TTC549 (cell line): ENCODE results near the gene PTPRM.

Experiments used
- FAIRE-seq: peaks from 2 replicates; lab custom pipeline; 2012; peaks lifted over from hg19 to GRCh38; lab: Jason Lieb, UNC

PTPRM gene

DNA sequence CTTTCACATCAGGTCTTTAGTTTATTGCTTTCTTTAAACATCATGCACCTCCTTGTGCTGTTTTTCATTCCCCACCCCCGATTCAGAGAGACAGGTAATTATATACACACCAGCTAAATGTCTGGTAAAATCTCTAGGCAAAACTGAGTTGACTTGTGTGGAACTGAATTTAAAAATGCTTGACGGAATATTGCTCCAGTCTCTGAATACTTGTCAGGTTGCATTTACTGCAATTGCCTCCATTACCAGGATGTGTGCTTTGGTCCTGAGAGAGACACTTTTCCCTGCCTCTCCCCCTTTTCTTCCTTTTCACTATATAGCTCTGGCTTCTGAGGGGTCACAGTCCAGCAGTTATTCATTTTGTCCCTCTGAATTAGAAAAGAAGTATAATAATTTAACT is 104.0 kb downstream of the PTPRM start:
- FAIRE-seq: no peak

DNA sequence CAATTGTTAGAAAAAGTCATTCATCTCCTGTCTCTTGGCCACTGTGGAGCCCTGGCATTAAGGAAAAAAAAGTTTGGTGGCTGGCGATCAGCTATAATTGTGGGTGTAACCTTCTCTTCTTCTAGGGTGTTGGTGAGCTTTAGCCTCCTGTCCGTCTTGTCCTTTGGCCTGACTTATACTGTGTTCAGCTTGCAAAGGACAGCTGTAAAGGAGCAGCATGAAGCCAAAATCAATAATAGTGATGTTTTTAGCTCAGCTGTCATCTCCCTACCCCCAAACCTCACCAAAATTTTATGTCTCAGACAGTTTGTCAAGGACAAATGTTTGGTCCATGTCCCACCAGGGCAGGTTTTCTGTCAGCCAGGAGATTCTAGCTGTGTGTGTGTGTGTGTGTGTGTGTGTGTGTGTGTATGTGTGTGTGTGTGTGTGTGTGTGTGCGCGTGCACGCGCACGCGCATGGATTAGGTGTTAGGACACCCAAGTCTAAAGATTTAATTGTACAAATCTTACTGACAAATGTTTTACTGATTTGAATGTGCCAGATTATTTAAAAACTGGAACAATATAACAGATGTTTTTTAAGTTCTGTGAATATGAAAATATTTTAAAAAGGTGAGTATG is 109.2 kb downstream of the PTPRM start:
- no peak for FAIRE-seq

- FAIRE-seq: no peak
Observed at GRCh38 chr18:7677001-7677400, 109.9 kb downstream of the PTPRM start.

DNA sequence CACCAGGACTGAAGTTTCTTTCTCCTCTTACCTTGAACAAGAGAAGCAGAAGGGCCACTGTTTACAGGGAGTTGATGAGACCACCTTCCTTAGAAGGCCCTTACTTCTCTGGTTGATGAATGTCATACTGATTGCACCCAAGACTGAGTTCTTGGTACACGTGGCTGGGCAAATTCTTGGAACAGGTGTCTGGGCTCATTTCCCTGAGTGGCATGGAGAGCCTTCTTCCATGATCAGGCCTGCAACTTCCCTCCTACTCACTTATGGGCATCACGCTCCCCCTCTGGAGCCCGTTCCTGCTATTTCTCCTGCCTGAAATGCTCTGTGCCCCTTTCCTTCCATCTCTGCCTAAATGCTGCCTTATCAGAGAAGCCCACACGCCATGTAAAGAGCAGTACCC is 110.3 kb downstream of the PTPRM start:
- no peak for FAIRE-seq

- no peak for FAIRE-seq
Observed at GRCh38 chr18:7678389-7678788, 111.3 kb downstream of the PTPRM start.

DNA sequence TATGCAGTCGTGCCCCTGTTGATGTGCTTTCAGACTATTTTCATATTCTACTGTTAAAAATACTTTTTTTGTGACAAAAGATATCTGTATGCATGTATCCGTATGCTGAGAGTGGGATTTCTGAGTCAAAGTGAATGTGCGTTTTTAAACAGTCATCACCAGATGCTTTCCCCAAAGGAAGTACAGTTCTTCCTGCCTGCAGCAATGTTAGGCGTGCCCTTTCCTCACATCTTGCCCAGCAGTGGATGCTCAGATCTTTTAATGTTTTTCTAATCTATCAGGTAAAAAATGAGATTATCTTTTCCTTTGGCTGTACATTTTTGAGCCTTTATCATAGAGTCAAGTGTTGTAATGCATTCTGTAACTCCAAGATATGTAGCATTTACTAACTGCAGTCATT is 111.7 kb downstream of the PTPRM start:
- no peak for FAIRE-seq

- no peak for FAIRE-seq
Observed at GRCh38 chr18:7681298-7681697, 114.2 kb downstream of the PTPRM start.

DNA sequence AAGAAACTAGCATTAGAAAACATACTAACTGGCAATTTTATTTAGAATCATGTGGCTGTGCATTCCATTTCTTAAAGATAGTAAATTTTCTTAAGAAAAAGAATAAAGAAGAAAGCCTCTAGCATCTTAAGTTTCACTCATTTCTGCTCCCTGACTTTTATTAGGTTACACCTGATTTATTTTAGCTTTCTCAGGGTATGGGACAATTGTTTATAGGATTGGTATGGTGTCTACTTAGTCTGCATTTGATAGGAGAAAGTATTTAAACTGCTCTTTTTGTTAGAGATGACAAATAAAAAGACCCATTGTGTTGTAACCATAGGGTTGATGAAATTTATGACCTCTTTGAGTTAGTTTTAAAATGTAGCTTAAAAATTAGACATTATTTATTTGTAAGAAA is 115.2 kb downstream of the PTPRM start:
- FAIRE-seq: no peak

DNA sequence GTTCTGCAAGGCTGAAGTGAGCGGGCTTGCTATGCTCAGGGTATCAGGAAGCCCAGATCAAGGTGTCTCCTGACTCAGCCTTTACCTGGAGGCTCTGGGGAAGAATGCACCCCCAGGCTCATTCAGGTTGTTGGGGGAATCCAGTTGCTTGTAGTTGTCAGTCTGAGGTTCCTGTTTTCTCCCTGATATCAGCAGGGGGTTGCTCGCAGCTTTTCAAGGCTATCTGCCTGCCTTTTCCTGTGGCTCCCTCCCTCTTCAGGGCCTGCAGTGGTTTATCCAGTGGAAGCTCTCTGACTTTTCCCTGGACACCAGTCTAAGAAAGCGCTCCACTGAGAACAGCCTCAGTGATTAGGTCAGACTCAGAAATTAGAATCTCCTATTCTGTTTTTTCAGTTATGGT is 116.6 kb downstream of the PTPRM start:
- no peak for FAIRE-seq

DNA sequence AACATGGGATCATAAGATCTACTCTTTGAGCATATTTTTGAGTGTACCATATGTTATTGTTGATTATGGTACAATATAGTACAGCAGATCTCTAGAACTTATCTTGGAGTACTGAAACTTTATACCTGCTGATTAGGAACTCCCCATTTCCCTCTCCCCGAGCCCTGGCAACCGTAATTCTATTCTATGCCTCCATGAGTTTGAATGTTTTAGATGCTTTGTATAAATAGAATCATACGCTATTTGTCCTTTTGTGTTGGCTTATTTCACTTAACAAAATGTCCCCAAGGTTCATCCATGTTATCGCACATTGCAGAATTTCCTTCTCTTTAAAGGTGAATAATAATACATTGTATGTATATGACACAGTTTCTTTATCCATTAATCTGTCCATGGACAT is 117.2 kb downstream of the PTPRM start:
- FAIRE-seq: no peak

GRCh38 chr18:7684966-7685365 is 117.8 kb downstream of the PTPRM start:
- no peak for FAIRE-seq

DNA sequence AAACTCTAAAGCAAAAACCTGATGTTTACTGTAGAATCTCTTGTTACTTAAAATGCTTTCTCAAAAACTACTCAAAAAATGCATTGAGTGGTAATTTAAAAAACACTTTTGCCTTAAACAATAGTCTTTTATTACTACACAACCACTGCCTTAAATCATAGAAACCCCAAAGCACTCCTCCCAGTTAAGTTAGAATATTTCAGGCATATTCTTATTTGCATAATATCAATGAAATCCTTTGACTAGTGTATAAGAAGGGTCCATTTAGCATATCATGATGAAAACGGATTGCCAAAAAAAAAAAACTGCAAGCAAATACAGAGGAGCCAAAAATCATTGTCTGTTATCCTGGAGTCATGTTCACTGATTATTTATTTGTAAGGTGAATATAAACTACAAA is 119.2 kb downstream of the PTPRM start:
- FAIRE-seq: no peak

- FAIRE-seq: no peak
Observed at GRCh38 chr18:7688580-7688979, 121.5 kb downstream of the PTPRM start.

GRCh38 chr18:7691206-7691605 is 124.1 kb downstream of the PTPRM start:
- FAIRE-seq: no peak

DNA sequence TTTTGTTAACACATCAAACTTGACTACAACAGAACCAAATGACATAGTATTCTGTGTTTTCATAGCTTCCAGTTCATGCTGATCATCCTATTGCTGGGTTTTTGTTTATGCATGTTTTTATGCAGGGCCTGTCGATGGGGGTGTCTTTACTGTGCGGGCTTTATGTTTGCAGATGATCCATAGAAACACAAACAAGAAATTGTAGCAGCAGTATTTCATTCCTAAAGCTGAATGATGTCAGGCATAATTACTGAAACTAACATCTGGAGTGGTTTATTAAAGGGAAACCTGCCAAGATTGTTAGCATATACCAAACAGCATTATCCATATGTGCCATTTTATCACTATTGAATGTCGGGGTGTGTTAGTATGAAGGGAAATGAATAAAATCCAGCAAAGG is 129.7 kb downstream of the PTPRM start:
- FAIRE-seq: no peak

- no peak for FAIRE-seq
Observed at GRCh38 chr18:7697306-7697705, 130.2 kb downstream of the PTPRM start.

GRCh38 chr18:7711495-7711894 is 144.4 kb downstream of the PTPRM start:
- no peak for FAIRE-seq

GRCh38 chr18:7720395-7720794 is 153.3 kb downstream of the PTPRM start:
- FAIRE-seq: no peak

- FAIRE-seq: no peak
Observed at GRCh38 chr18:7721532-7721931, 154.4 kb downstream of the PTPRM start.

- FAIRE-seq: no peak
Observed at GRCh38 chr18:7722955-7723354, 155.8 kb downstream of the PTPRM start.

- no peak for FAIRE-seq
Observed at GRCh38 chr18:7723558-7723957, 156.4 kb downstream of the PTPRM start.

DNA sequence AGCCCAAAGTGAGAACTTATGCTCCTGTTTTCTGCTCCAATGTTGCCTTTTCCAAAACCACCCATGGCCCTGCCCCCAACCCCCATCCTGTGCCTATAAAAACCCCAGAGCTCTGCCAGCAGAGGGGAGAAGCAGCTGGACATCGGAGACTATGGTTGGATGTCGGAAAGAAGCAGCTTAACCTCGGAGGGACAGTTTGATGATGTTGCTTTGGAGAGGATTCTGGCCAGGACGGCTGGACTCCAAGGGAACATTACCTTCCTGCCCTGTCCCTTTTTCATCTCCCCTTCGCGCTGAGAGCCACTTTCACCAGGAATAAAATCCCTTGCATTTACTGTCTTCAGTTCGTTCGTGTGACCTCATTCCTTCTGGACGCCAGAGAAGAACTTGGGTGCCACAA is 158.4 kb downstream of the PTPRM start:
- FAIRE-seq: no peak

DNA sequence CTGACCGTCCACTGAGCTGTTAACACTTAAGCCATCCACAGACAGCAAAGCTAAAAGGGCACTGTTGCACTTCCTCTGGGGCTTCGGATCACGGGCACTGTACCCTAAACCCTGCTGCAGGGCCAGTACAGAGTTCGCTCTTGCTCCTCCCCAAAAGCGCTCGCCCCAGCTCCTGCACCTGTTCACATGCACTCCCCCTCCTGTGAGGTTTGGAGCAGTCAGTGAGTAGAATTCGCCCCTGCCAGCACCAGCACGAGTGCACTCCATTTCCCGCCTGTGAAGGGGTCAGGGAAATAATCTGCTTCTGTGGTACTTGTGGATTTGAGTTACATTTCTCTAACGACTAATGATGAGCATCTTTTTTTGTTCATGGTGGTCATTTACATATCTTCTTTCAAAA is 158.8 kb downstream of the PTPRM start:
- no peak for FAIRE-seq

DNA sequence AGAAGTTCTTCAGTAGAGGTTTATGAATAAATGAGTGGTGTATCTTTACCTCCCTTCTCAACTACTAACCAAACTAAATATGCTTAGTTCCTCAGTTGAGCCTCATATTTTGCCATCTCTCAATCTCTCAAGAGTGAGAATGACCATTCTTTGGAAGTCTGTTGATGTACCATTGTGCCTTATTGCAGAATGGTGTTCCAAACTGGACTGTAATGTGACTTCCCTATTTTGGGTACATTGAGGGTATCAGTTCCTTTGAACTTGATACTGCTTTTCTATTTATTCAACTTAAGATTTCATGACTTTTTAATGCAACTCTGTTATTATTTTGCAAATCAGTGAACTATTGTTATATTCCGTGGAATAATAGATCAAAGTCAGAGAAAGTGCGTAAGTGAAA is 159.4 kb downstream of the PTPRM start:
- FAIRE-seq: no peak
